ENCODE data around the gene TRPV4. TPM values are rescaled to one million over a fixed set of nuclear protein-coding genes. Genes with fewer than 3 reads are reported as not detected.

The TRPV4 gene
- total RNA-seq, 1 donor, result 0.43 TPM

DNA sequence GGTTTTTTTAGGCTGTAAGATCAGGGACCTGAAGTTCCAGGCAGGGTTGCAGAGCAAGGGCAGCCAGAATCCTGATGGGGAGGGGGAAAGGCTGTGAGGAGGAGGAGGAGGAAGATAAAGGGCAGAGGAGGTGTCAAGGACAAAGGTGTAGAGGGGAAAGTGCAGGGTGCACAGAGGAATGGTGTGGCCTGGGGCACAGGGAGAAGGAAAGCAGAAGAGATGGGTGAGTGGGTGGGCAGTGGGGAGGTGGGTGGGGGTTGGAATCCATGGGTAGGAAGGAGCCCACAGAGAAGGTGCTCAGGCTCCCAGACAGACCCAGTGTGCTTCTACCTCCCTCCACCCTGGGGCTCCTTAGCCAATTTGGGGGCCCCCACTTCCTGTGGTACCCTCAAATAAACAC, 11.2 kb downstream of the TRPV4 start:
- H3K4me3 ChIP-seq (ENCODE audit: low read depth, low read length), result no peak overlapping the region
- no peak for DNase-seq (ENCODE audit: low read depth)
- TF ChIP-seq, protein P1, sequence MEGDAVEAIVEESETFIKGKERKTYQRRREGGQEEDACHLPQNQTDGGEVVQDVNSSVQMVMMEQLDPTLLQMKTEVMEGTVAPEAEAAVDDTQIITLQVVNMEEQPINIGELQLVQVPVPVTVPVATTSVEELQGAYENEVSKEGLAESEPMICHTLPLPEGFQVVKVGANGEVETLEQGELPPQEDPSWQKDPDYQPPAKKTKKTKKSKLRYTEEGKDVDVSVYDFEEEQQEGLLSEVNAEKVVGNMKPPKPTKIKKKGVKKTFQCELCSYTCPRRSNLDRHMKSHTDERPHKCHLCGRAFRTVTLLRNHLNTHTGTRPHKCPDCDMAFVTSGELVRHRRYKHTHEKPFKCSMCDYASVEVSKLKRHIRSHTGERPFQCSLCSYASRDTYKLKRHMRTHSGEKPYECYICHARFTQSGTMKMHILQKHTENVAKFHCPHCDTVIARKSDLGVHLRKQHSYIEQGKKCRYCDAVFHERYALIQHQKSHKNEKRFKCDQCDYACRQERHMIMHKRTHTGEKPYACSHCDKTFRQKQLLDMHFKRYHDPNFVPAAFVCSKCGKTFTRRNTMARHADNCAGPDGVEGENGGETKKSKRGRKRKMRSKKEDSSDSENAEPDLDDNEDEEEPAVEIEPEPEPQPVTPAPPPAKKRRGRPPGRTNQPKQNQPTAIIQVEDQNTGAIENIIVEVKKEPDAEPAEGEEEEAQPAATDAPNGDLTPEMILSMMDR (IDR thresholded peaks at IDR 0.05; ENCODE audit: insufficient read depth, low read depth, low read length), result no peak

DNA sequence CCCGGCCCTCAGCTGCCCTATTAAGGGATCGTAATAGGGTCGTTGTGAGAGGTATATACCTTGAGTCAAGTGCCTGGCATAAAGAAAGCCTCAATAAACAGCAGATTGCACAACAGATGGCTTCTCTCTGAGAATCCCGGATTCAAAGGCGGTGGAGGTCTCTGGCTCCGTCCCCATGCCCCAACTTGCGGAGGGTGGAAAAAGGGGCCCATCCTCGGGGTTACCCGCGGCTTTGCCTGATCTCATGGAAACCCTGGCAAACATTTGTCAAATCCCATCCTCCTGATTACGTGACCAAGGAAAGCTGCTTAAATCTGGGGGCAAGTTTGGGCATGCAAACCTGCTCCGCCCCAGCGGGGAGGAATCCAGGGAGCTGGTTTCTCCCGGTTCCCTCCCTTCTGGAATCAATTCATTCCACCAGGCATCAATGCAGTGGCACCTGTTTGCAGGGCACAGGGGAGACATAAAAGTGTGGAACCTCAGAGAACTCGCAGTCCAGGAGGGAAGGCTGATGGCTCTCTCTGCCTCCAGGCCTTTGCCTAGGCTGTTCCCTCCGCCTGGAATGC, 12.3 kb downstream of the TRPV4 start:
- TF ChIP-seq, protein P1 (IDR thresholded peaks at IDR 0.05; ENCODE audit: insufficient read depth, low read depth, low read length), result no peak
- no peak for DNase-seq (ENCODE audit: low read depth)
- no peak overlapping the region for H3K4me3 ChIP-seq (ENCODE audit: low read depth, low read length)

DNA sequence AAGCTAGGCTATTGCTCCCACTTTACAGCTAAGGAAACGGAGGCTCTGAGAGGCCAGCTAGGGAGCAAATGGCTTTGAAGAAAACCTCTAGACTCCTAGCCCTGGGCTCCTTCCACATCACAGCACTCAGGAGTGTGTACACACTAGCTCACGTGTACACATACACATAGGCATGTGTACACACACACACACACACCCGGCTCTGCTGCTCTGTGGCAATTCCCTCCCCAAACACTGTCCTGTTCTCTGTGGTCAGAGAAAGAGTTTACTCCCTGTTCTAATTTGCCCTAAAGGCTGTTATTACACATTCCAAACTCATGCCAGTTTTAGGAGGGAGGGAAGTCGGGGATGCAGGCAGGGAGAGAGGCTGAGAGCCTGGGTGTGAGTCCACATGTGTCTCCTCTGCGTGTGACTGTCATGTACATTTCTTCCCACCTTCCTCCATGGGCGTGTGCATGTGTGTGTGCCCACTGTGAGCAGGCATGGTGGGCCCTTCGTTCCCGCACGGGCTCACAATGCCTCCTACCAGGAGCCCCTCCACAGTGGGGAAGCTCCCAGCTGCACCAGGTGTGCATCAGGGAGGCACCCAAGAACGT, 14.2 kb downstream of the TRPV4 start:
- TF ChIP-seq, protein P1 (IDR thresholded peaks at IDR 0.05; ENCODE audit: insufficient read depth, low read depth, low read length), result no peak

DNA sequence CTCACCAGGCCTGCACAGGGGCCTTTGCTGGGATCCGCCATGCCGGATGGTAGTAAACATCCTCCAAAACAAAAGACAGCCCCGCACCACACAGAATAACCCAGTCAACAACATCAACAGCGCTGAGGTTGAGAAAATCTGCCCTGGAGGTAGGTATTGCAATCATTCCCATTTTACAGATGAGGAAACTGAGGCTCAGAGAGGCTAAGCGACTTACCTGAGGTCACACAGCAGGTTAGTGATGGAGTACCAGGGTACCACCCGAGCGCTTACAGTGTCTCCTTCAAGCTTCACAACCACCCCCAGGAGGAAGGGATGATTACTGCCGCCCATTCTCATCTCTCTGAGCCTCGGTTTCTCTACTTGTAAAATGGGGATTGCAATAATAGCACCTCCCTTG, 14.9 kb downstream of the TRPV4 start:
- TF ChIP-seq, protein P1 (IDR thresholded peaks at IDR 0.05; ENCODE audit: insufficient read depth, low read depth, low read length), result no peak
- no peak overlapping the region for H3K4me3 ChIP-seq (ENCODE audit: low read depth, low read length)
- no peak for DNase-seq (ENCODE audit: low read depth)

More for the DNA sequence above, 14.2 kb downstream of the TRPV4 start:
- no peak overlapping the region for H3K4me3 ChIP-seq (ENCODE audit: low read depth, low read length)
- peak; percentile 26 for DNase-seq (ENCODE audit: low read depth)

DNA sequence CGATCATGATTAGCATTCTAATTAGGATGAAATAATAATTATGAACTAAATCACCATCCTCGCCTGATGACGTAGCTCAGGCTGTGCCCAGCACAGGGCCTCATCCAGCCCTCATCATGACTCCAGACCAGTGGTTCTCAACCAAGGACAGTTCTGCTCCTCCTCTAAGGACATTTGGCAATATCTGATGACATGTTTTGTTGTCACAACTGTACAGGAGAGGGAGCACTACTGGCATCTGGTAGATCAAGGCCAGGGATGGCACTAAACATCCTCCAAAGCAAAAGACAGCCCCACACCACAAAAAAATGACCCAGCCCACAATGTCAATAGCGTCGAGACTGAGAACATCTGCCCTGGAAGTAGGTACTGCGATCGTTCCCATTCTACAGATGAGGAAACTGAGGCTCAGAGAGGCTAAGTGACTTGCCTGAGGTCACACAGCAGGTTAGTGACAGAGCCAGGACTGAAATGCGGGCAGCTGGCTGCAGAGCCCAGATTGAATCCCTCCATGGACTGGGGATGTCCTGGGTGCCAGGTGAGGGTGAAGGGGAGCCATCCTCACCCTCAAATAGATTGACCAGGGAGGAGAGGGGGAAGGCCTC, 15.5 kb downstream of the TRPV4 start:
- TF ChIP-seq, protein P1 (IDR thresholded peaks at IDR 0.05; ENCODE audit: insufficient read depth, low read depth, low read length), result no peak
- H3K4me3 ChIP-seq (ENCODE audit: low read depth, low read length), result no peak overlapping the region
- no peak for DNase-seq (ENCODE audit: low read depth)

DNA sequence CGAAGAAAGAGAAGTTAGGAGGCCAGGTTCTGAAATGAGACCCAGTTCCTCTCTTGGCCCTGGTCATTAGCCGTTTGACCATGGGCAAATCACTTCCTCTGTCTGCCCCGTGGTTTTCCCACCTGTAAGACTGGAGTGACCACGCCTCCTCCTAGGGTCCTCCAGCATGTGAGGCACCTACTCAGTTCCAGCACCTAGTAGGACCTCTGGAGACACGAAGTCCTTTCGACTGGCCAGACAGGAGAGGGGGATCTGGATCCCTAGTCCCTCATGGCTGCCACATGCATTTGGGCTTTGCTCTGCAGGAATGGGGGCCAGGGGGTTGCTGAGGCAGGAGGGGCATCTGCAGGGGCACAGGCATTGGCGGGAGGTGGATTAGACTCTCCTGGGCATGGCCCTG, 16.3 kb downstream of the TRPV4 start:
- TF ChIP-seq, protein P1 (IDR thresholded peaks at IDR 0.05; ENCODE audit: insufficient read depth, low read depth, low read length), result no peak
- H3K4me3 ChIP-seq (ENCODE audit: low read depth, low read length), result no peak overlapping the region
- DNase-seq (ENCODE audit: low read depth), result no peak

Data from fibroblast of villous mesenchyme (primary cell).